ENCODE results near the gene OR10R2. TPM values are rescaled to one million over a fixed set of nuclear protein-coding genes. Genes with fewer than 3 reads are reported as not detected.

The OR10R2 gene
- total RNA-seq, 1 donor from 2014 or later, result not detected

DNA sequence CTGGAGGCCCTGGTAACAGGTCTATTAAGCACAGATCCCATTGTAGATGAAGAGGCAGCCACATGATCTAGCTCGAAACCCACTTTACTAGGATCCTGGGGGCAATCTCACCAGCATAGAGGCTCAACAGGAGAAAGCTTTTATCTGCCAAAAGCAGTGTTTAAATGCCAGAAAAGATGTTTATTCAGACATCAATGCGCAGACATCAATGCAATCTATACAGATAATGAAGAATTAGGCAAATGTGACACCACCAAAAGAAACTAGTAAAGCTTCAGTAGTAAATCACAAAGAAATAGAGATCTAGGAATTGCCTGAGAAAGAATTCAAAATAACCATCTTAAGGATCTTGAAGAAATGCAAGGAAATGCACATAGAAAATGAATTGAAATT is 49.6 kb downstream of the OR10R2 start:
- intact Hi-C loops (cut with micrococcal nuclease), result no loop called here

DNA sequence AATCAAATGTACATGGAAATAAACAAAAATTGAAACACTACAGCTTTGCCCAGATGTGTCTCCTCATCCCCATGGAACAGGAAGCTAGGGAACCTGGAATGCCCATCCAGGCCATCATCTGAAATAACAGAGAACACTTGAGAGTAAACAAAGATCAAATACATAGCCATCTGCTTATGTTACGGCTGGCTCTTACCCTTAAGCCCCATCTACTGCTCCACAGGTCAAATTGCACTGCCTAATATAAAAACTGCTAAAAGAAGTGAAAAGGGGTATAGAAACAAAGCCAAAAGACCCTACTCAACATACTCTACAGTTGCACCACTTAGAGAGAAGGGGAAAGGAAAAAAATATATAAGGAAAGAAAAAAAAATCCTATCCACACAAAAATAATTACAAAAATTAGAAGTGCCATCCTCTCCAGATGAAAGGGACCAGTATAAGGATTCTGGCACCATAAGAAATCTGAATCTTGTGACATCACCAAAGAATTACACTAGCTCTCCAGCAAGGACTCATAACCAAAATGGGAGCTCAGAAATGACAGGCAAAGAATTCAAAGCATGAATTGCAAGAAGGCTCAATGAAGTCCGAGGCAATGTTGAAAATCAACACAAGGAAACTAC is 55.3 kb downstream of the OR10R2 start:
- intact Hi-C loops (cut with micrococcal nuclease), result no loop called here

Other genes starting within 250 kb of the OR10R2 start
- gene CD1A, start 217.8 kb upstream of the OR10R2 start, total RNA-seq, result 0.09 and 0.45 TPM in 2 replicates
- 0.11 TPM in 1 of 2 replicates, not detected in the other for gene CD1C, start 182.3 kb upstream of the OR10R2 start, total RNA-seq
- not detected in 2 replicates for gene CD1B, start 140.7 kb upstream of the OR10R2 start, total RNA-seq
- gene CD1E, start 118.3 kb upstream of the OR10R2 start, total RNA-seq, result not detected in 2 replicates
- gene OR10T2, start 72.8 kb upstream of the OR10R2 start, total RNA-seq, result not detected in 2 replicates
- not detected in 2 replicates for gene OR10K2, start 46.0 kb upstream of the OR10R2 start, total RNA-seq
- not detected in 2 replicates for gene OR10K1, start 10.4 kb upstream of the OR10R2 start, total RNA-seq
- gene OR6Y1, start 82.2 kb downstream of the OR10R2 start, total RNA-seq, result not detected in 2 replicates
- gene OR6P1, start 98.4 kb downstream of the OR10R2 start, total RNA-seq, result not detected in 2 replicates
- gene OR10X1, start 107.7 kb downstream of the OR10R2 start, total RNA-seq, result not detected in 2 replicates
- gene OR10Z1, start 133.0 kb downstream of the OR10R2 start, total RNA-seq, result not detected in 2 replicates
- gene SPTA1, start 214.5 kb downstream of the OR10R2 start, total RNA-seq, result not detected in 2 replicates
- gene OR6K2, start 228.4 kb downstream of the OR10R2 start, total RNA-seq, result not detected in 2 replicates
- gene OR6K3, start 248.5 kb downstream of the OR10R2 start, total RNA-seq, result not detected in 2 replicates